ENCODE measurements around the gene GLS.

DNA sequence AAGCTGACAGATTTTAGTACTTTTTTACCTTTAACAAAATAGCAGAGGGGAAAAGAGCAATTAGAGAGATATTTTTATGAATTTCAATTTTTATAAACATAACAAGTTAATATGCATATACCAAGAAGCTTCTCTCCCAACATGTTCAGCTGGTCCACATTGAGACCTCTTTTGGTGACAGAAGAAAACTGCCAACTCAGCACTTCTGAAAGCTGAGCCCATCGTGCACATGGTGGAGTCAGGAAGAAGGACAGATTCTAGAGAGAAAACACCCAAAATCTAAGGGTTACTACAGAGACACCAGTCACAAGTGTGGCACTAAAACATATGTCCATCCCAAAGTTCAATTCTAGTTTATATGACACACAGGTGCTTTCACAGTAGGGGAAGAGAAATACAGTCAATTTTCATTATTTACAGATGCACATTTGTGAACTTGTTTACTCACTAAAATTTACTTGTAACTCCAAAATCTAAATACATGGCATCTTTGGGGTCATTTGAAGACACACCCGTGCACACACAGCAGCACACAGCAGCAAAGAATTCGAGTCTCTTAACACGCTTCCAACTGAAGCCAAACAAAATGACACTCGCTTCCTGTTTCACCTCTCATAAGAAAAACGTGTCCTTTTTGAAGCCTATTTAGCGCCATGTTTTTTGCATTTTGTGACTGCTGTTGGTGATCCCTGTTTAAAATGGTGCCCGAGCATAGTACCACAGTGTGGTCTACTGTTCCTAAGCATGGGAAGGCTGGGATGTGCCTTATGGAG lies 101.8 kb downstream of the GLS start:
- TF ChIP-seq TAF1 (IDR thresholded peaks at IDR 0.05; ENCODE audit: borderline replicate concordance, low read depth, low read length) (no peak), POLR2A (IDR thresholded peaks at IDR 0.05; ENCODE audit: low read depth, low read length) (peak; percentile 66; the same call in 1 of the 2 replicates)
